SKM-1 (cell line): Measurements from ENCODE around the gene CHAMP1.

Source experiments
- DNase-seq: peaks from one replicate; lab custom pipeline; 2025; ENCODE audit not compliant: unreplicated experiment; lab: John Stamatoyannopoulos, UW

Gene CHAMP1

GRCh38 chr13:114296902-114297301, 17.4 kb upstream of the CHAMP1 start:
- DNase-seq = no peak

GRCh38 chr13:114298866-114299265, 15.4 kb upstream of the CHAMP1 start:
- no peak for DNase-seq

DNA sequence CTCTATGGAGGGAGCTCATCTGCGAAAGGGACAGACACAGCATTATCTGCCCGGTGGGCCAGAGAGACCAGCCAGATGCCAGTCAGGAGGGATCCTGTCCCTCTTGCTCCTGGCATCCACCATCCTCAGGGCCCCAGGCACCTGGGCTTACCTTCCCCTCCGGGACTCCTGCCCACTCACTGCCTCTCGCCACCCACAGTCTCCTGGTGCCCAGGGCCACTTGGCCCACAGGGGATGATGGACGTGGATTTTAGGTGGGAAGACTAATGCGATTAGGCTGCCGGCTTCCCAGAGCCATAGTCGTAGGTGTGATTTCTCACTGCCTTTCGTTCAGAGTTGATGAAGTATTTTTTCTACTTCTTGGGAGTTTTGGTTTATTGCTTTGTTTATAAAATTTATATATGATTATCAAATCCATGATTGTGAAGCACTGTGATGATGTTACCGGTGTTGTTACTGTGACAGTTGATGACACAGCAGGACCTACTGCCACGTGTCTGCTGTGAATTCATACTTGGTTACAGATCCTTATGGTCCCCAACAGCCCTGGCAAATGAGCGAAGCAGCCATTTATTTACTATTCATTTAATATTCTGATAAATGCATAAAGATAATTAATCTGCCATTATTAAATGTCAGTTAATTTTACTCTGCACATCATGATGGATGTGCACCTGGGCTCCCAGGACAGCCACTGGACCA, 14.5 kb upstream of the CHAMP1 start:
- no peak for DNase-seq

- no peak for DNase-seq
These were observed 10.5 kb upstream of the CHAMP1 start for GRCh38 chr13:114303700-114304327.

- DNase-seq = no peak
These were observed 9.8 kb upstream of the CHAMP1 start for GRCh38 chr13:114304346-114305034.

GRCh38 chr13:114309086-114309485, 5.2 kb upstream of the CHAMP1 start:
- DNase-seq = no peak

GRCh38 chr13:114309806-114310410, 4.4 kb upstream of the CHAMP1 start:
- no peak for DNase-seq

DNA sequence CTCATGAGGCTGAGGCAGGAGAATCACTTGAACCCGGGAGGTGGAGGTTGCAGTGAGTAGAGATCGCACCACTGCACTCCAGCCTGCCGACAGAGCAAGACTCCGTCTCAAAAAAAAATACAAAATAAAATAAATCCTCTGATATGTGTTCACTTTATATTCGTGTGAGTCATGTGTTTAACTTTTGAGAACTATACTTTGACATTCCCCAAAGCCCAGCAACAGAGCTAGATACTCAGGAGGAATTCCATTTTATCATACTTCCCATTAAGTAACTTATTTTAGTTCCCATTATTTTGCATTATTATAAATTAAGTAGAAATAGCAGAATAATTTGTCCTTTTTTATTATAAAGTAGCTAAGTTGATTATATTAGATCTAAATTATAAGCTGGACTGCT, 3.3 kb upstream of the CHAMP1 start:
- no peak for DNase-seq

GRCh38 chr13:114311387-114311786, 2.9 kb upstream of the CHAMP1 start:
- DNase-seq = no peak

GRCh38 chr13:114311908-114312307, 2.4 kb upstream of the CHAMP1 start:
- no peak for DNase-seq

DNA sequence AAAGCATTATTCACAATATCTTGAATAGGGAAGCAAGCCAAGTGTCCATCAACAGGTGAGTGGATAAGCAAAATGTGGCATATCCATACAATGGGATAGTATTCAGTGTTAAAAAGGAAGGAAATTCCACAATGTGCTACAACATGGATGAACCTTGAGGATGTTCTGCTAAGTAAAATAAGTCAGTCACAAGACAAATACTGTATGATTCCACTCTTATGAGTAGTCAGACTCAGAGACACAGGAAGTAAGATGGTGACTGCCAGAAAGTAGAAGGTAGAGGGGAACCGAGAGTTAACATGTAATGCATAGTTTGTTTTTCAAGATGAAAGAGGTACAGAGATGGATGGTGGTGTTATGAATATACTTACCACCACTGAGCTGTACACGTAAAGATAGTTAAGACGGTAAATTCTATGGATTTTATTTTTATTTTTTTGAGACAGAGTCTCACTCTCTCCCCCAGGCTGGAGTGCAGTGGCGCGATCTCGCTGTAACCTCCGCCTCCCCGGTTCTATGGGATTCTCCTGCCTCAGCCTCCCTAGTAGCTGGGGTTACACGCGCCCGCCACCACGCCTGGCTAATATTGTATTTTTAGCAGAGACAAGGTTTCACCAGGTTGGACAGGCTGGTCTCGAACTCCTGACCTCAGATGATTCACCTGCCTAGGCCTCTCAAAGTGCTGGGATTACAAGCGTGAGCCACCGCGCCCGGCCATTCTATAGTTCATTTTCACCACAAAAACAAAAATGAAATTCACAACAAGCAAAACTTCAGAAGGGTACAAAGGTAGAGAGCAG, 1.0 kb upstream of the CHAMP1 start:
- no peak for DNase-seq

GRCh38 chr13:114315074-114315785, 927 bp downstream of the CHAMP1 start:
- no peak for DNase-seq

- DNase-seq = no peak
These were observed 4.3 kb downstream of the CHAMP1 start for GRCh38 chr13:114318624-114319023.

- no peak for DNase-seq
These were observed 5.2 kb downstream of the CHAMP1 start for GRCh38 chr13:114319441-114319913.

DNA sequence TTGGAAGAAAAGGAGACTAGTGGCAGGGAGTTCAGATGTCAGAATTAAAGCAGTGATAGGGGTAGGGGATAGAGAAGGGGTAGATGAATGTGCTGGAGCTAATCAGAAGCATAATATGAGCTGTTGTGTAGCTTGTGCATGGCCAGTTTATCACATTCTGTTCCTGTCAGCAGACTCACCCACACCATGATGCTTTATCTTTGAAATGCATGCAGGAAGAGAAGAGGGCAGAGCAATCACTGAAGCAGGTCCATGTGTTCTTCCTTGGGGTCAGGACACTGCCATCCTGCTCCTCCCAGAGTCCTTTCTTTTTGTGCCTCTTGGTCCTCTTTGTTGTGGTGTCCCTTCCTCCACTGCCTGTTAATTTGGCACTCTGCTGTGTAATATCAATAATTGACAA, 5.8 kb downstream of the CHAMP1 start:
- no peak for DNase-seq

DNA sequence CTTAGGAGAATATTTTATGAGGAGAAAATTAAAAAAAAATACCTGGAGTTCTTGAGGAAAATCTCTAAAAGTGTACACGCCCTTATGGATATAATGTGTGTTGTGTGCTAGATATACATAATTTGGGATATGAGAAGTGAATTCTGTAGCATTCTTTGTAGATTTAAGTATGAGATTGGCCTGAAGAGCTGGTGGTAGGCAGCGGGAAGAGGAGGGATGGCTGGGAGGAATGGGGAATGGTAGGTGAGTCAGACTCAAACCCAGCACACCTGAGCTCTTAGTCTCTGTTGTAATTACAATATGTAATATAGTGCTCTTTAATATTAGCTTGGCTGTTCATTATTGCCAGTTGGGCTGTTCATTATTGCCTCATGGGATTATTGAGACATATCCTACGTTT, 7.0 kb downstream of the CHAMP1 start:
- no peak for DNase-seq

GRCh38 chr13:114323349-114323748, 9.0 kb downstream of the CHAMP1 start:
- no peak for DNase-seq

DNA sequence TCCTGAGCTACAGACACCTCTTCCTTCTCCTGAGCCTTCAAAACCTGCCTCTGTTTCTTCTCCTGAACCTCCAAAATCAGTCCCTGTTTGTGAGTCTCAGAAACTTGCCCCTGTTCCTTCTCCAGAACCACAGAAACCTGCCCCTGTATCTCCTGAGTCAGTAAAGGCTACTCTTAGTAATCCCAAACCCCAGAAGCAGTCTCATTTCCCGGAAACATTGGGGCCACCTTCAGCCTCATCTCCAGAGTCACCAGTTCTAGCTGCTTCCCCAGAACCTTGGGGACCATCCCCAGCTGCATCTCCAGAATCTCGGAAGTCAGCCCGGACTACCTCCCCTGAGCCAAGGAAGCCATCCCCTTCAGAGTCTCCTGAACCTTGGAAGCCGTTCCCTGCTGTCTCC, 10.0 kb downstream of the CHAMP1 start:
- no peak for DNase-seq

DNA sequence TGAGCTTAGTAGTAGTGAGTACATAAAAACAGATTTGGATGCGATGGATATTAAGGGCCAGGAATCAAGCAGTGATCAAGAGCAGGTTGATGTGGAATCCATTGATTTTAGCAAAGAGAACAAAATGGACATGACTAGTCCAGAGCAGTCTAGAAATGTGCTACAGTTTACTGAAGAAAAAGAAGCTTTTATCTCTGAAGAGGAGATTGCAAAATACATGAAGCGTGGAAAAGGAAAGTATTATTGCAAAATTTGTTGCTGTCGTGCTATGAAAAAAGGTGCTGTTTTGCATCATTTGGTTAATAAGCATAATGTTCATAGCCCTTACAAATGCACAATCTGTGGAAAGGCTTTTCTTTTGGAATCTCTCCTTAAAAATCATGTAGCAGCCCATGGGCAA, 11.4 kb downstream of the CHAMP1 start:
- DNase-seq = no peak

DNA sequence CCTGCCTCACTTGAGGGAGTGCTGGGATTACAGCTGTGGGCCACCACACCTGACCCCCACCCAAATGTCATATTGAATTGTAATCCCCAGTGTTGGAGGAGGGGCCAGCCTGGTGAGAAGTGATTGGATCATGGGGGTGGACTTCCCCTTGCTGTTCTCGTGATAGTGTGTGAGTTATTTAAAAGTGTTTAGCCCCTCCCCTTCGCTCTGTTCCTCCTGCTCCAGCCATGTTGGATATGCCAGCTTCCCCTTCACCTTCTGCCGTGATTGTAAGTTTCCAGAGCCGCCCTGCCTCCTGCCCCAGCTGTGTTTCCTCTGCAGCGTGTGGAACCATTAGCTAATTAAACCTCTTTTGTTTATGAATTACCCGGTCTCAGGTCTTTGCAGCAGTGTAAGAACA, 13.7 kb downstream of the CHAMP1 start:
- DNase-seq = no peak
